ENCODE measurements around the gene DNMBP. TPM values are rescaled to one million over a fixed set of nuclear protein-coding genes. Genes with fewer than 3 reads are reported as not detected.

DNMBP gene
- polyA plus RNA-seq, 2 of the 4 experiments (the other 2 are of a cell fraction), result 13.7 to 20.3 TPM

- Histone ChIP-seq H3K4me3 (no peak overlapping the region), H3K4me2 (peak overlapping the region; percentile 22; the same call in 2 of the 3 replicates), H3K4me1 (peaks cover 23% of the 10 kb centered on the region), H3K27ac (peak overlapping the region in 1 of 2 experiments; percentile 8; a peak in 1 of 6 replicates), H3K9me3 (peaks cover 4% of the 10 kb centered on the region; the same call in 2 of the 3 replicates)
- DNase-seq (ENCODE audit: low read depth in 1 of 2, low spot score in 1 of 2) (no peak), FAIRE-seq (no peak), ATAC-seq (peak in 1 of 2 experiments; percentile 26; a peak in 1 of 6 replicates)
- ChIA-PET POLR2A (no interaction called here), CTCF (interaction anchor here (0.6 to 1.4 kb wide), 3 partner anchors 11 to 189 kb away, joined by 3 to 11 read pairs (median 4); no protein-coding TSS in a partner anchor)
- WGBS (ENCODE audit: missing lambda C conversion rate), result 6% methylated on average over 1 of the region's 1 CpG
- TF ChIP-seq HOXB5 (CRISPR knock-in tag; IDR thresholded peaks at IDR 0.05) (no peak), PHF8 (IDR thresholded peaks at IDR 0.05; ENCODE audit: borderline replicate concordance, low read depth) (no peak), MAFK (IDR thresholded peaks at IDR 0.05; ENCODE audit: partially characterized antibody) (no peak), ATOH8 (CRISPR knock-in tag; IDR thresholded peaks at IDR 0.05; ENCODE audit: low read depth) (no peak), POLR2AphosphoS2 (conservative IDR thresholded peaks at IDR 0.05; ENCODE audit: low read length) (no peak), CHD4 (IDR thresholded peaks at IDR 0.05; ENCODE audit: borderline replicate concordance) (no peak), RARB (CRISPR knock-in tag; IDR thresholded peaks at IDR 0.05) (no peak), BCL3 (IDR thresholded peaks at IDR 0.05) (no peak), KDM1A (IDR thresholded peaks at IDR 0.05; ENCODE audit: low read depth) (no peak)
Measured at GRCh38 chr10:100033766-100034418, 24.1 kb upstream of the DNMBP start.

GRCh38 chr10:100027416-100027815 lies 17.7 kb upstream of the DNMBP start:
- ChIA-PET POLR2A (no interaction called here), CTCF (interaction anchor here (0.6 to 1.5 kb wide), 2 partner anchors 173 to 182 kb away, joined by 3 to 4 read pairs; no protein-coding TSS in a partner anchor)
- 85% methylated on average over 1 of the region's 1 CpG for WGBS (ENCODE audit: missing lambda C conversion rate)
- H3K27ac ChIP-seq, result no peak overlapping the region
- DNase-seq (ENCODE audit: low read depth in 1 of 2, low spot score in 1 of 2) (no peak), FAIRE-seq (no peak), ATAC-seq (no peak)
- TF ChIP-seq HES2 (IDR thresholded peaks at IDR 0.05), result no peak
- TF ChIP-seq BCL3 (IDR thresholded peaks at IDR 0.05), result no peak
- H3K4me3 ChIP-seq, result no peak overlapping the region
- H3K9me3 ChIP-seq, result peaks cover 19% of the 10 kb centered on the region
- H3K4me2 ChIP-seq, result no peak overlapping the region
- peaks cover 17% of the 10 kb centered on the region for H3K4me1 ChIP-seq

GRCh38 chr10:100025576-100025975 lies 15.8 kb upstream of the DNMBP start:
- FAIRE-seq (no peak), ATAC-seq (peak in 1 of 2 experiments; percentile 19; a peak in 2 of 6 replicates), DNase-seq (ENCODE audit: low read depth in 1 of 2, low spot score in 1 of 2) (no peak)
- CTCF ChIA-PET, result interaction anchor here (1.7 to 9.9 kb wide), 4 partner anchors 12 to 180 kb away, joined by 4 to 86 read pairs (median 9); partner anchors contain the start of gene DNMBP
- POLR2A ChIA-PET, result no interaction called here
- peak overlapping the region in 1 of 2 experiments; percentile 32; a peak in 1 of 6 replicates for H3K27ac ChIP-seq
- H3K4me3 ChIP-seq, result no peak overlapping the region
- peaks cover 34% of the 10 kb centered on the region for H3K4me1 ChIP-seq
- 84% methylated on average over 5 of the region's 5 CpGs for WGBS (ENCODE audit: missing lambda C conversion rate)
- H3K9me3 ChIP-seq, result peaks cover 19% of the 10 kb centered on the region
- no peak overlapping the region for H3K4me2 ChIP-seq
- no peak for TF ChIP-seq USF2 (IDR thresholded peaks at IDR 0.05)
- no peak for TF ChIP-seq MYC (IDR thresholded peaks at IDR 0.05; ENCODE audit: borderline replicate concordance, low read length)
- no peak for TF ChIP-seq E2F6 (IDR thresholded peaks at IDR 0.05; ENCODE audit: borderline replicate concordance, low read depth)
- no peak for TF ChIP-seq ZFP36 (IDR thresholded peaks at IDR 0.05; ENCODE audit: borderline replicate concordance, partially characterized antibody)
- no peak for TF ChIP-seq RNF2 (IDR thresholded peaks at IDR 0.05; ENCODE audit: borderline replicate concordance, low read depth)
- TF ChIP-seq MAFK (IDR thresholded peaks at IDR 0.05; ENCODE audit: partially characterized antibody), result no peak
- no peak for TF ChIP-seq NFE2L2 (conservative IDR thresholded peaks at IDR 0.05; ENCODE audit: low read length)
- TF ChIP-seq CHD2 (IDR thresholded peaks at IDR 0.05; ENCODE audit: low read length, partially characterized antibody), result no peak
- TF ChIP-seq SREBF2 (IDR thresholded peaks at IDR 0.05), result no peak
- no peak for TF ChIP-seq RCOR1 (IDR thresholded peaks at IDR 0.05; ENCODE audit: low read depth, low read length)
- TF ChIP-seq GATA3 (IDR thresholded peaks at IDR 0.05; ENCODE audit: borderline replicate concordance), result no peak
- TF ChIP-seq EHMT2 (IDR thresholded peaks at IDR 0.05; ENCODE audit: low read depth), result no peak
- TF ChIP-seq PBX3 (IDR thresholded peaks at IDR 0.05), result no peak
- no peak for TF ChIP-seq MAZ (IDR thresholded peaks at IDR 0.05; ENCODE audit: borderline replicate concordance, low read depth, low read length)
- no peak for TF ChIP-seq BCL3 (IDR thresholded peaks at IDR 0.05)
- TF ChIP-seq EHF (CRISPR knock-in tag; IDR thresholded peaks at IDR 0.05), result no peak
